Neural progenitor cell (in vitro differentiated cells): ENCODE data around the gene MYO1D. TPM values are rescaled to one million over a fixed set of nuclear protein-coding genes. Genes with fewer than 3 reads are reported as not detected.

Source experiments
- DNase-seq: peaks from one replicate; pipeline ENCODE4 v3.0.0-alpha.2; 2016; ENCODE audit warnings: low spot score
- H2AFZ ChIP-seq: fragments of 200-600 bp; sonication (generic); replicated peaks from 2 replicates; pipeline ENCODE4 v1.6.1; 2016; ENCODE audit warnings: antibody characterized with exemption
- H3F3A ChIP-seq: fragments of 200-600 bp; sonication (generic); 2 replicates; pipeline ENCODE4 v1.6.1; 2016; ENCODE audit warnings: antibody characterized with exemption, low read depth
- H3K27ac ChIP-seq: fragments of 200-600 bp; sonication (generic); 2 replicates; pipeline ENCODE4 v1.5.1; 2016; ENCODE audit warnings: mild to moderate bottlenecking
- H3K27me3 ChIP-seq: fragments of 200-600 bp; sonication (generic); 2 replicates; pipeline ENCODE4 v1.6.1; 2016; ENCODE audit warnings: mild to moderate bottlenecking, moderate library complexity
- H3K36me3 ChIP-seq: fragments of 200-600 bp; sonication (generic); 2 replicates; pipeline ENCODE4 v1.5.1; 2016
- H3K4me1 ChIP-seq: fragments of 200-600 bp; sonication (generic); 2 replicates; pipeline ENCODE4 v1.6.1; 2016; ENCODE audit warnings: mixed run types
- H3K4me2 ChIP-seq: fragments of 200-600 bp; sonication (generic); 2 replicates; pipeline ENCODE4 v1.6.1; 2016
- H3K4me3 ChIP-seq: fragments of 200-600 bp; sonication (generic); 2 replicates; pipeline ENCODE4 v1.5.1; 2016
- H3K79me2 ChIP-seq: fragments of 200-600 bp; sonication (generic); 2 replicates; pipeline ENCODE4 v1.6.1; 2016; ENCODE audit warnings: low read depth
- H3K9ac ChIP-seq: fragments of 200-600 bp; sonication (generic); 2 replicates; pipeline ENCODE4 v1.6.1; 2016
- H3K9me3 ChIP-seq: fragments of 200-600 bp; sonication (generic); 2 replicates; pipeline ENCODE4 v1.5.1; 2016; ENCODE audit warnings: low read depth
- H4K20me1 ChIP-seq: fragments of 200-600 bp; sonication (generic); 2 replicates; pipeline ENCODE4 v1.6.1; 2016; ENCODE audit warnings: low read depth
- H3K27ac Mint-ChIP-seq: 3 replicates; pipeline ENCODE4 v1.8.0; 2021; ENCODE audit warnings: mixed read lengths
- H3K27me3 Mint-ChIP-seq: 2 replicates; pipeline ENCODE4 v1.8.0; 2022; ENCODE audit warnings: low read depth, mild to moderate bottlenecking, inconsistent platforms, moderate library complexity, mixed read lengths; ENCODE audit not compliant: insufficient read depth
- H3K36me3 Mint-ChIP-seq: 3 replicates; pipeline ENCODE4 v1.8.0; 2021; ENCODE audit warnings: mixed read lengths
- H3K4me1 Mint-ChIP-seq: 3 replicates; pipeline ENCODE4 v1.8.0; 2021; ENCODE audit warnings: mixed read lengths
- H3K4me3 Mint-ChIP-seq: 3 replicates; pipeline ENCODE4 v1.8.0; 2021; ENCODE audit warnings: mild to moderate bottlenecking, moderate library complexity, mixed read lengths
- H3K9me3 Mint-ChIP-seq: 3 replicates; pipeline ENCODE4 v1.8.0; 2020; ENCODE audit warnings: mixed read lengths
- CTCF ChIP-seq: fragments of 200-600 bp; sonication (generic); IDR thresholded peaks from 2 replicates; pipeline ENCODE4 v1.5.1; 2017; ENCODE audit warnings: antibody characterized with exemption, mild to moderate bottlenecking
- EZH2 ChIP-seq: fragments of 200-600 bp; sonication (generic); IDR thresholded peaks from 2 replicates; pipeline ENCODE4 v1.6.1; 2017; ENCODE audit warnings: antibody characterized with exemption, mild to moderate bottlenecking, moderate library complexity
- EZH2phosphoT487 ChIP-seq: fragments of 200-600 bp; sonication (generic); IDR thresholded peaks from 2 replicates; pipeline ENCODE4 v1.6.1; 2017; ENCODE audit warnings: antibody characterized with exemption
- total RNA-seq: library from RNA; depleted of rRNA; stranded (reverse); fragments of >200 nt; gene quantifications from 2 replicates; pipeline ENCODE4 v1.2.3, GENCODE V29; 2015; ENCODE audit warnings: low replicate concordance

The MYO1D gene
- total RNA-seq, 1 donor from 2014 or later = 6.2 TPM

- no peak for DNase-seq
- Mint-ChIP-seq H3K27me3 (peaks cover under 1% of the 10 kb centered on the region), H3K27ac (no peak overlapping the region), H3K4me3 (no peak overlapping the region), H3K36me3 (peaks cover 3% of the 10 kb centered on the region), H3K9me3 (peaks cover 2% of the 10 kb centered on the region), H3K4me1 (peaks cover 47% of the 10 kb centered on the region)
- no peak overlapping the region for H2AFZ ChIP-seq
- H3F3A ChIP-seq = no peaks in the 10 kb centered on the region
- no peak overlapping the region for H3K4me3 ChIP-seq
- H4K20me1 ChIP-seq = peaks cover 16% of the 10 kb centered on the region
- no peaks in the 10 kb centered on the region for H3K27me3 ChIP-seq
- no peak for TF ChIP-seq EZH2
- no peak for TF ChIP-seq CTCF
- no peak for TF ChIP-seq EZH2phosphoT487
- peaks cover 8% of the 10 kb centered on the region for H3K4me1 ChIP-seq
- no peaks in the 10 kb centered on the region for H3K36me3 ChIP-seq
- H3K9ac ChIP-seq = no peak overlapping the region
- peaks cover 10% of the 10 kb centered on the region for H3K79me2 ChIP-seq
- H3K9me3 ChIP-seq = no peaks in the 10 kb centered on the region
- H3K4me2 ChIP-seq = no peak overlapping the region
- no peak overlapping the region for H3K27ac ChIP-seq
These were observed 382.1 kb downstream of the MYO1D start for GRCh38 chr17:32494621-32495358.

- Histone ChIP-seq H3K27ac (no peak overlapping the region), H3F3A (no peaks in the 10 kb centered on the region), H4K20me1 (peaks cover 23% of the 10 kb centered on the region), H3K4me3 (no peak overlapping the region), H3K9ac (no peak overlapping the region), H3K4me1 (peaks cover 14% of the 10 kb centered on the region), H3K36me3 (no peaks in the 10 kb centered on the region), H3K79me2 (peaks cover 18% of the 10 kb centered on the region), H3K4me2 (no peak overlapping the region), H3K9me3 (no peaks in the 10 kb centered on the region), H3K27me3 (no peaks in the 10 kb centered on the region), H2AFZ (no peak overlapping the region)
- peaks cover 54% of the 10 kb centered on the region for H3K4me1 Mint-ChIP-seq
- H3K36me3 Mint-ChIP-seq = peaks cover 8% of the 10 kb centered on the region
- peaks cover 3% of the 10 kb centered on the region for H3K27me3 Mint-ChIP-seq
- H3K4me3 Mint-ChIP-seq = no peak overlapping the region
- peaks cover 2% of the 10 kb centered on the region for H3K9me3 Mint-ChIP-seq
- H3K27ac Mint-ChIP-seq = no peak overlapping the region
- TF ChIP-seq EZH2 = no peak
- TF ChIP-seq CTCF = no peak
- TF ChIP-seq EZH2phosphoT487 = no peak
- no peak for DNase-seq
These were observed 382.9 kb downstream of the MYO1D start for GRCh38 chr17:32493976-32494513.

GRCh38 chr17:32493571-32493970 lies 383.4 kb downstream of the MYO1D start:
- H3K4me1 ChIP-seq = peaks cover 18% of the 10 kb centered on the region
- no peak overlapping the region for H2AFZ ChIP-seq
- H3K27me3 ChIP-seq = no peaks in the 10 kb centered on the region
- no peak overlapping the region for H3K9ac ChIP-seq
- H3F3A ChIP-seq = no peaks in the 10 kb centered on the region
- H3K27ac ChIP-seq = no peak overlapping the region
- no peaks in the 10 kb centered on the region for H3K9me3 ChIP-seq
- H4K20me1 ChIP-seq = peaks cover 28% of the 10 kb centered on the region
- Mint-ChIP-seq H3K36me3 (peaks cover 11% of the 10 kb centered on the region), H3K9me3 (no peaks in the 10 kb centered on the region), H3K27me3 (peaks cover 3% of the 10 kb centered on the region), H3K4me3 (no peak overlapping the region), H3K4me1 (peaks cover 56% of the 10 kb centered on the region), H3K27ac (no peak overlapping the region)
- no peak for DNase-seq
- TF ChIP-seq CTCF (no peak), EZH2 (no peak), EZH2phosphoT487 (no peak)
- H3K36me3 ChIP-seq = no peaks in the 10 kb centered on the region
- peaks cover 22% of the 10 kb centered on the region for H3K79me2 ChIP-seq
- no peak overlapping the region for H3K4me2 ChIP-seq
- H3K4me3 ChIP-seq = no peak overlapping the region
